C4-2B (cell line): ENCODE measurements around the gene TFPT.
A peak's percentile ranks its signal among the peaks of the same experiment; 100 is the strongest.

ENCODE experiments used
- H3K27ac ChIP-seq: fragments of 450-650 bp; 2 replicates; pipeline ENCODE4 v1.5.1; 2017
- ZFX ChIP-seq: fragments of 450-650 bp; IDR thresholded peaks from 2 replicates; pipeline ENCODE4 v1.6.1; 2017
- TF ChIP-seq, protein P1 (sequence below): fragments of 450-650 bp; conservative IDR thresholded peaks from 2 replicates; pipeline ENCODE4 v1.5.1; 2017; ENCODE audit warnings: mild to moderate bottlenecking

Gene TFPT

DNA sequence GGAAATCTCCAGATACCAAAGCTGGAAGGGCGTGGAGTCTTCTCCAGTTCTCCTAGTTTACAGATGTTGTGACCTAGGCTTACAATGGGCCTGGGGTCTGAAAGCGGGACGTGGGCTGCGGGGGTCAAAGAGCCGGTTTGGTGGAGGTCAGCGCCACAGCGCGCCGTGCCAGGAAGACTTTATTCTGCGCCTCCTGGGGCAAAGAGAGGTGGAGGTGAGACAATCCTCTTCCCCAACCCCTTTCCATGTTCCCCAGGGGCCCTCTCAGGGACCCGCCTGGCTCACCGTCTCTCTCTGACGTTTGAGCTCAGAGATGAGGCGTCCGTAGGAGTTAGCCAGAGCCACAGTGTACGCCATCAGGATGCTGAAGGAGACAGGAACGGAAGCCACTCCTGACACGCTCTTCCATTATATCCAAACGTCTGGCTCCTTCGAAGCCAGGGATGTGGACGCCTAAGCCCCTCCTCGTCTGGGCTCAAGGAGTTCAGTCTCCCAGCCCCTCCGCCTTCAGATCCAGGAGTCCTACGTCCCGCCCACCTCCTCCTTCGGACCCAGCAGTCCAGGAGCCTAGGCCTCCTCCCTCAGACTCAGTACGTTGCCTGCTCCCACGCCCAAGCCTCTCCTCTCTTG, 44.8 kb upstream of the TFPT start:
- TF ChIP-seq, protein P1, sequence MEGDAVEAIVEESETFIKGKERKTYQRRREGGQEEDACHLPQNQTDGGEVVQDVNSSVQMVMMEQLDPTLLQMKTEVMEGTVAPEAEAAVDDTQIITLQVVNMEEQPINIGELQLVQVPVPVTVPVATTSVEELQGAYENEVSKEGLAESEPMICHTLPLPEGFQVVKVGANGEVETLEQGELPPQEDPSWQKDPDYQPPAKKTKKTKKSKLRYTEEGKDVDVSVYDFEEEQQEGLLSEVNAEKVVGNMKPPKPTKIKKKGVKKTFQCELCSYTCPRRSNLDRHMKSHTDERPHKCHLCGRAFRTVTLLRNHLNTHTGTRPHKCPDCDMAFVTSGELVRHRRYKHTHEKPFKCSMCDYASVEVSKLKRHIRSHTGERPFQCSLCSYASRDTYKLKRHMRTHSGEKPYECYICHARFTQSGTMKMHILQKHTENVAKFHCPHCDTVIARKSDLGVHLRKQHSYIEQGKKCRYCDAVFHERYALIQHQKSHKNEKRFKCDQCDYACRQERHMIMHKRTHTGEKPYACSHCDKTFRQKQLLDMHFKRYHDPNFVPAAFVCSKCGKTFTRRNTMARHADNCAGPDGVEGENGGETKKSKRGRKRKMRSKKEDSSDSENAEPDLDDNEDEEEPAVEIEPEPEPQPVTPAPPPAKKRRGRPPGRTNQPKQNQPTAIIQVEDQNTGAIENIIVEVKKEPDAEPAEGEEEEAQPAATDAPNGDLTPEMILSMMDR = no peak
- TF ChIP-seq ZFX = no peak
- peak overlapping the region; percentile 88 for H3K27ac ChIP-seq

DNA sequence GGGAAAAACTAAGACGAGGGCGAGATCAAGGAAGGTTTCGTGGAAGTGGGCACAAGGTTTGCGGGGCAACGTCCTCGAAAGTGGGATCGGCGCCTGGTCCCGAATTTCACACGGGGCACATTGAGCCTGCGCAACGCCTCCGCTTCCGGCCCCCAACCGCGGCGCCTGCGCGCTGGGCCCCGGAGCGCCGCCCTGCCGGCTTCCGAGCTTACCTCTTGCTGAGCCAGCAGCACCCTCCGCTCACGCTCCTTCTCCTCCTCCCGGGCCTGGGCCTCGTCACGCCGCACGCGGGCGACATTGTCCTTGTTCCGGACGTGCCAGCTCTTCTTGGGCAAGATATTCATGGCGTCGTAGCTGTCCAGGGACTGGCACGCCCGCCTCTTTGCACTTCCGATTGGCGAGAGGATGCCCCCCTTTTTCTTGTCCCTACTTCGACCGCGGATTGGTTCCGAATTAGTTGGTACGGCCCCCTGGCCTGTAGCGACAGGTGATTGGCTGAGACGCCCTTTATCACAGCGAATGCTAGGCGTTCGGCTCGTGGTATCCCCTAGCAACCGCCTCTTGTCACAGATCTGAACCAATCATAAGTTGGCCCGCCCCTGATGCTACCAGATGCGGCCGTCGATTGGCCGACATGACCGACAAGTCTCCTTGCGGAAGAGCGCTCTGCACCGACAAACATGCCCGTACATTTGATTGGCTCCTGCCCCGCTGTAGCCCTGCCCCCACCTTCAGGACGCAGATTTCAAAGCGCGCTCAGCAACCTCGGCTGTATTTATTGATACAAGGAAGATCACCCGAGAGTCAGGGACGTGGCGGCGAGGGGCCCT, 44.1 kb upstream of the TFPT start, which contains the start of gene LENG1:
TSS of gene LENG1 (minus strand) at position 370 of the 830 bp plus-strand sequence. CDS start at position 344, 26 bp downstream.
- H3K27ac ChIP-seq = peak within 1 kb of the TSS; percentile 88
- TF ChIP-seq, protein P1 = no peak; the same call in 1 of the 2 replicates
- TF ChIP-seq ZFX = no peak

DNA sequence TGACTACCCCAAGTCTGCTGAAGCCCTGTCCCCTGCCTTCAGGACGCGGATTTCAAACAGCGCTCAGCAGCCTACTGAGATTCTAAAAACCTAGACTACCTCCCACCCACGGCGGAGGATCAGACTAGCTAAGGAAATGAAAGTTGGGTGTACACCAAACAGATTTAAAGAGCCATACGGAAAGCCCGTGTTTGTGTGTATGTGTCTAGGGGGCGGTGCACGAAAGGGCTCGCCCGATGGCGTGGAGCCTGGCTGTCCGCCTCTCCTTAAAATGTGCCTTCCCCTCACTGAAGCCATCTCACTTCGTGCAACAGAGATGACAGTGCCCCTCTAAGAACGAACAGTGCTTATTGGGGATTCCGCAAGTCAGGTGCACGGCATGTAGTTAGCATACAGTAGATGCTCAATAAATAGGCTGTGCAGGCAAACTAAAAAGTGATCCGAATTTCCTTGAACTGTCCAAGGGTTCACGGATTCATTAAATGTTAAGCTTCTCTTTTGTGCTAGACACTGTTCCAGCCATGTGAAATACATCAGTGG, 43.4 kb upstream of the TFPT start:
- peak overlapping the region; percentile 88 for H3K27ac ChIP-seq
- TF ChIP-seq, protein P1 = no peak
- no peak for TF ChIP-seq ZFX

DNA sequence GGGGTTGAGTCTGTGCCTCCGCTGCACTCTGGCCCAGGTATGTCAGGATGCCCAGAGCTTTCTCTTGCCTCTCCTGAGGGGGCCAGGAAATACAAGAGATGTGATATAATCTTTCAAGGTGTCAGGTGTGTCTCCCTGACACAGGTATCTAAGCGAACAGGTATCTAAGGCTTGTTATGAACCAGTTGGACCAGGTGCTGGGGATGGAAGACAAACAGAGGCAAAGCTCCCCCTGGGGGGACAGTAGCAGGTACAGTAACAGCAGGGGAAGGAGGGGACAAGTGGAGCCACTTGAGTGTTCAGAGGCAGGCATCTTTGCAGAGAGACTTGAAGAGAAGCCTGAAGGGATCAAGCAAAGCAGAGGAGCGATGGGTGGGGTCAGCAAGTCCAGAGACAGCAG, 41.5 kb upstream of the TFPT start:
- TF ChIP-seq, protein P1 = no peak
- H3K27ac ChIP-seq = no peak overlapping the region

DNA sequence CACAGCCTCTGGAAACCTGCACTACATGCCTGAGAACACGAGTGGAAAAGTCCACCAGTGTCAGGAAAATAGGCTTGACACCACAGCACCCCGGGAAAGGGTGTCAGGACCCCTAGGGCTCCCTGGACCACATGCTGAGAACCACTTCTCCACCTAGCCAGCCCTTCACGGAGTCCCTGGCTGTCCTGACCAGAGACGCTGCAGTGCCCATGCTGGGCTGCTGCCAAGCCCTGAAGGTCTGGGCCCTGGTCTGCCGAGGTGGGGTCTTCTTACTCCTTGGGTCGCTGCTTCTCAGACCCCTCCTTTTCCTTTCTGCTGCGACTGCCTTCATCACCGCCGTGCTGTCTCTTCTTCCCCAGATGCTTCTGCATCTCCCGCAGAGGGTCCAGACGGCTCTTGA, 41.0 kb upstream of the TFPT start:
- TF ChIP-seq, protein P1 = no peak
- no peak for TF ChIP-seq ZFX
- no peak overlapping the region for H3K27ac ChIP-seq

DNA sequence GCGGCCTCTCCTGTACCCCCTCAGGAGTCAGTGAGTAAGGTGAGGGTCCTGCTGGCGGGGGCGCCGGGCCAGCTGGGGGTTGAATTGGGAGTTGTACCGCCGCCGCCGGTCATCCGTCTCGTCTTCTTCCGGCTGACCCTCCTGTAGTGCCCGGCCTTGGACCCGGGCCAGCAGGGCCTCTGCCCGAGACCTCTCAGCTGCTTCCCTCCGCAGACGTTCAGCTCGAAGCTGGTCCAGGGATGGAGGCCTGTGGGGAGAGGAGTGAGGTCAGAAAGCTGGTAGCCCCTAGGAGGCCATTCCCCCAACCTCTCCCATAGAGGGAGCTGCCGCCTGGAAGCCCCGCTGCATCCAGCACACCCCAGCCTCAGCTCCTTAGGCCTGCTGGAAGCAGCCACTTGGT, 40.2 kb upstream of the TFPT start:
- TF ChIP-seq, protein P1 = no peak
- TF ChIP-seq ZFX = no peak
- no peak overlapping the region for H3K27ac ChIP-seq
